Activated naive CD4-positive, alpha-beta T cell treated with anti-CD3 and anti-CD28 coated beads for 36 hours (primary cell): ENCODE results near the gene SVEP1. TPM values are rescaled to one million over a fixed set of nuclear protein-coding genes. Genes with fewer than 3 reads are reported as not detected.

Experiments
- CTCF ChIA-PET: fragments of 350-600 bp; sonication (Branson Sonifier 250); formaldehyde crosslinking; loops from one replicate; lab custom pipeline; 2021; ENCODE audit warnings: antibody characterized with exemption; lab: Charles Lee
- DNase-seq: peaks from one replicate; pipeline ENCODE4 v3.0.0-alpha.2; 2020
- H3K27ac Mint-ChIP-seq: one replicate; pipeline ENCODE4 v1.8.0; 2021; ENCODE audit warnings: mild to moderate bottlenecking, mixed read lengths
- H3K27me3 Mint-ChIP-seq: one replicate; pipeline ENCODE4 v1.8.0; 2021; ENCODE audit warnings: low read depth, mixed read lengths
- H3K36me3 Mint-ChIP-seq: one replicate; pipeline ENCODE4 v1.8.0; 2021; ENCODE audit warnings: low read depth, mixed read lengths
- H3K4me1 Mint-ChIP-seq: one replicate; pipeline ENCODE4 v1.8.0; 2021; ENCODE audit warnings: low read depth, mixed read lengths
- H3K4me3 Mint-ChIP-seq: one replicate; pipeline ENCODE4 v1.8.0; 2021; ENCODE audit warnings: mild to moderate bottlenecking, moderate library complexity, mixed read lengths
- H3K9me3 Mint-ChIP-seq: one replicate; pipeline ENCODE4 v1.8.0; 2021; ENCODE audit warnings: mixed read lengths
- intact Hi-C: fragments of 100-400 bp; cut with micrococcal nuclease; formaldehyde crosslinking; loops from one replicate; pipeline ENCODE4 v1.15.1; 2023
- total RNA-seq, 2 experiments: library from RNA; stranded (reverse); gene quantifications; one replicate each; pipeline ENCODE4 v1.2.3, GENCODE V29; 2021

Gene SVEP1
- total RNA-seq, 2 experiments from 2014 or later, result not detected

- CTCF ChIA-PET, result interaction anchor here (0.6 kb wide), 1 partner anchor 287 kb away, joined by 3 read pairs; no protein-coding TSS in a partner anchor
- no peaks in the 10 kb centered on the region for H3K9me3 Mint-ChIP-seq
- H3K27me3 Mint-ChIP-seq, result no peaks in the 10 kb centered on the region
- H3K4me1 Mint-ChIP-seq, result no peaks in the 10 kb centered on the region
- DNase-seq, result peak; percentile 6
- intact Hi-C loops, result no loop called here
- no peaks in the 10 kb centered on the region for H3K36me3 Mint-ChIP-seq
- no peak overlapping the region for H3K4me3 Mint-ChIP-seq
- H3K27ac Mint-ChIP-seq, result no peak overlapping the region
Observed at GRCh38 chr9:110502842-110503241, 76.7 kb downstream of the SVEP1 start.

GRCh38 chr9:110499608-110500007, 79.9 kb downstream of the SVEP1 start:
- no peaks in the 10 kb centered on the region for H3K9me3 Mint-ChIP-seq
- CTCF ChIA-PET, result no interaction called here
- H3K4me3 Mint-ChIP-seq, result no peak overlapping the region

GRCh38 chr9:110487196-110487595, 92.3 kb downstream of the SVEP1 start:
- Mint-ChIP-seq H3K4me3 (no peak overlapping the region), H3K4me1 (no peaks in the 10 kb centered on the region), H3K27me3 (peaks cover 5% of the 10 kb centered on the region), H3K27ac (no peak overlapping the region), H3K9me3 (no peaks in the 10 kb centered on the region), H3K36me3 (no peaks in the 10 kb centered on the region)
- DNase-seq, result no peak
- intact Hi-C loops, result no loop called here
- CTCF ChIA-PET, result no interaction called here

More at GRCh38 chr9:110499608-110500007, 79.9 kb downstream of the SVEP1 start:
- intact Hi-C loops, result no loop called here
- DNase-seq, result no peak
- H3K4me1 Mint-ChIP-seq, result no peaks in the 10 kb centered on the region
- no peak overlapping the region for H3K27ac Mint-ChIP-seq
- H3K36me3 Mint-ChIP-seq, result no peaks in the 10 kb centered on the region
- H3K27me3 Mint-ChIP-seq, result no peaks in the 10 kb centered on the region

GRCh38 chr9:110486218-110486617, 93.3 kb downstream of the SVEP1 start:
- H3K4me3 Mint-ChIP-seq, result no peak overlapping the region
- no peaks in the 10 kb centered on the region for H3K9me3 Mint-ChIP-seq
- no peaks in the 10 kb centered on the region for H3K36me3 Mint-ChIP-seq
- no peak overlapping the region for H3K27ac Mint-ChIP-seq
- intact Hi-C loops, result no loop called here
- CTCF ChIA-PET, result interaction anchor here (0.6 kb wide), 1 partner anchor 229 kb away, joined by 3 read pairs; no protein-coding TSS in a partner anchor
- no peaks in the 10 kb centered on the region for H3K4me1 Mint-ChIP-seq
- no peak for DNase-seq
- peaks cover 5% of the 10 kb centered on the region for H3K27me3 Mint-ChIP-seq

GRCh38 chr9:110479481-110479880, 100.1 kb downstream of the SVEP1 start:
- H3K9me3 Mint-ChIP-seq, result no peaks in the 10 kb centered on the region

GRCh38 chr9:110476251-110476650, 103.3 kb downstream of the SVEP1 start:
- CTCF ChIA-PET, result no interaction called here
- H3K27me3 Mint-ChIP-seq, result peaks cover 3% of the 10 kb centered on the region
- H3K4me1 Mint-ChIP-seq, result no peaks in the 10 kb centered on the region
- intact Hi-C loops, result loop anchor here (10.0 kb wide), 1 partner anchor 59 kb away; no protein-coding TSS in a partner anchor
- H3K4me3 Mint-ChIP-seq, result no peak overlapping the region
- no peak for DNase-seq
- H3K27ac Mint-ChIP-seq, result no peak overlapping the region
- no peaks in the 10 kb centered on the region for H3K9me3 Mint-ChIP-seq
- no peaks in the 10 kb centered on the region for H3K36me3 Mint-ChIP-seq

More at GRCh38 chr9:110479481-110479880, 100.1 kb downstream of the SVEP1 start:
- Mint-ChIP-seq H3K27me3 (peaks cover under 1% of the 10 kb centered on the region), H3K27ac (no peak overlapping the region), H3K36me3 (no peaks in the 10 kb centered on the region), H3K4me1 (no peaks in the 10 kb centered on the region), H3K4me3 (no peak overlapping the region)
- CTCF ChIA-PET, result no interaction called here
- DNase-seq, result no peak
- intact Hi-C loops, result loop anchor here (10.0 kb wide), 1 partner anchor 55 kb away; no protein-coding TSS in a partner anchor

GRCh38 chr9:110472111-110472510, 107.4 kb downstream of the SVEP1 start:
- Mint-ChIP-seq H3K27ac (no peak overlapping the region), H3K27me3 (peaks cover 3% of the 10 kb centered on the region), H3K36me3 (no peaks in the 10 kb centered on the region), H3K4me3 (no peak overlapping the region), H3K9me3 (no peaks in the 10 kb centered on the region), H3K4me1 (no peaks in the 10 kb centered on the region)
- intact Hi-C loops, result loop anchor here (10.0 kb wide), 1 partner anchor 63 kb away; no protein-coding TSS in a partner anchor
- no peak for DNase-seq
- CTCF ChIA-PET, result no interaction called here

GRCh38 chr9:110468950-110469349, 110.6 kb downstream of the SVEP1 start:
- Mint-ChIP-seq H3K27ac (no peak overlapping the region), H3K9me3 (no peaks in the 10 kb centered on the region), H3K4me1 (no peaks in the 10 kb centered on the region), H3K4me3 (no peak overlapping the region), H3K27me3 (no peaks in the 10 kb centered on the region), H3K36me3 (no peaks in the 10 kb centered on the region)
- intact Hi-C loops, result no loop called here
- CTCF ChIA-PET, result interaction anchor here (1.0 kb wide), 1 partner anchor 154 kb away, joined by 3 read pairs; no protein-coding TSS in a partner anchor
- no peak for DNase-seq

GRCh38 chr9:110465190-110465589, 114.4 kb downstream of the SVEP1 start:
- H3K4me1 Mint-ChIP-seq, result no peaks in the 10 kb centered on the region
- H3K36me3 Mint-ChIP-seq, result no peaks in the 10 kb centered on the region
- CTCF ChIA-PET, result no interaction called here
- no peaks in the 10 kb centered on the region for H3K27me3 Mint-ChIP-seq
- H3K9me3 Mint-ChIP-seq, result no peaks in the 10 kb centered on the region
- no peak for DNase-seq
- no peak overlapping the region for H3K4me3 Mint-ChIP-seq
- intact Hi-C loops, result no loop called here
- H3K27ac Mint-ChIP-seq, result no peak overlapping the region

GRCh38 chr9:110464321-110464720, 115.2 kb downstream of the SVEP1 start:
- Mint-ChIP-seq H3K27me3 (no peaks in the 10 kb centered on the region), H3K36me3 (no peaks in the 10 kb centered on the region), H3K9me3 (no peaks in the 10 kb centered on the region), H3K4me3 (no peak overlapping the region), H3K27ac (no peak overlapping the region), H3K4me1 (no peaks in the 10 kb centered on the region)
- no peak for DNase-seq
- CTCF ChIA-PET, result no interaction called here
- intact Hi-C loops, result no loop called here

- CTCF ChIA-PET, result no interaction called here
- intact Hi-C loops, result no loop called here
- DNase-seq, result no peak
- no peaks in the 10 kb centered on the region for H3K9me3 Mint-ChIP-seq
- no peaks in the 10 kb centered on the region for H3K4me1 Mint-ChIP-seq
- no peak overlapping the region for H3K4me3 Mint-ChIP-seq
- H3K36me3 Mint-ChIP-seq, result no peaks in the 10 kb centered on the region
- no peak overlapping the region for H3K27ac Mint-ChIP-seq
- H3K27me3 Mint-ChIP-seq, result no peaks in the 10 kb centered on the region
Observed at GRCh38 chr9:110463499-110463898, 116.0 kb downstream of the SVEP1 start.

GRCh38 chr9:110457245-110457644, 122.3 kb downstream of the SVEP1 start:
- peaks cover 3% of the 10 kb centered on the region for H3K27me3 Mint-ChIP-seq
- intact Hi-C loops, result no loop called here
- H3K9me3 Mint-ChIP-seq, result no peaks in the 10 kb centered on the region
- H3K4me1 Mint-ChIP-seq, result no peaks in the 10 kb centered on the region
- no peaks in the 10 kb centered on the region for H3K36me3 Mint-ChIP-seq
- no peak for DNase-seq
- H3K27ac Mint-ChIP-seq, result no peak overlapping the region
- CTCF ChIA-PET, result interaction anchor here (0.6 kb wide), 1 partner anchor 1915 kb away, joined by 3 read pairs; no protein-coding TSS in a partner anchor
- H3K4me3 Mint-ChIP-seq, result no peak overlapping the region

GRCh38 chr9:110456681-110457080, 122.9 kb downstream of the SVEP1 start:
- H3K4me1 Mint-ChIP-seq, result no peaks in the 10 kb centered on the region
- no peaks in the 10 kb centered on the region for H3K9me3 Mint-ChIP-seq
- H3K36me3 Mint-ChIP-seq, result no peaks in the 10 kb centered on the region
- H3K27me3 Mint-ChIP-seq, result peaks cover 3% of the 10 kb centered on the region
- H3K4me3 Mint-ChIP-seq, result no peak overlapping the region
- no peak overlapping the region for H3K27ac Mint-ChIP-seq
- CTCF ChIA-PET, result no interaction called here
- DNase-seq, result no peak
- intact Hi-C loops, result no loop called here
